Rectal smooth muscle tissue (tissue), 1 donor: ENCODE data around the gene EPB41.
"Not testable (repeated sequence)": the region's sequence is repeated elsewhere in the genome, so short reads cannot be mapped to it uniquely, and the experiment has no call there.

Source experiments
- H3K27ac ChIP-seq: one replicate; pipeline ENCODE4 v1.7.0; 2013; ENCODE audit warnings: low read depth, low read length, inconsistent platforms
- H3K27me3 ChIP-seq: one replicate; pipeline ENCODE4 v1.7.0; 2013; ENCODE audit warnings: low read length; ENCODE audit not compliant: control insufficient read depth, insufficient read depth
- H3K36me3 ChIP-seq: one replicate; pipeline ENCODE4 v1.7.0; 2013; ENCODE audit warnings: low read length; ENCODE audit not compliant: control insufficient read depth, insufficient read depth
- H3K4me1 ChIP-seq: one replicate; pipeline ENCODE4 v1.7.0; 2013; ENCODE audit warnings: low read length; ENCODE audit not compliant: control insufficient read depth, insufficient read depth
- H3K4me3 ChIP-seq: one replicate; pipeline ENCODE4 v1.7.0; 2013; ENCODE audit warnings: low read length
- H3K9ac ChIP-seq: one replicate; pipeline ENCODE4 v1.7.0; 2013; ENCODE audit warnings: low read length

Gene EPB41

DNA sequence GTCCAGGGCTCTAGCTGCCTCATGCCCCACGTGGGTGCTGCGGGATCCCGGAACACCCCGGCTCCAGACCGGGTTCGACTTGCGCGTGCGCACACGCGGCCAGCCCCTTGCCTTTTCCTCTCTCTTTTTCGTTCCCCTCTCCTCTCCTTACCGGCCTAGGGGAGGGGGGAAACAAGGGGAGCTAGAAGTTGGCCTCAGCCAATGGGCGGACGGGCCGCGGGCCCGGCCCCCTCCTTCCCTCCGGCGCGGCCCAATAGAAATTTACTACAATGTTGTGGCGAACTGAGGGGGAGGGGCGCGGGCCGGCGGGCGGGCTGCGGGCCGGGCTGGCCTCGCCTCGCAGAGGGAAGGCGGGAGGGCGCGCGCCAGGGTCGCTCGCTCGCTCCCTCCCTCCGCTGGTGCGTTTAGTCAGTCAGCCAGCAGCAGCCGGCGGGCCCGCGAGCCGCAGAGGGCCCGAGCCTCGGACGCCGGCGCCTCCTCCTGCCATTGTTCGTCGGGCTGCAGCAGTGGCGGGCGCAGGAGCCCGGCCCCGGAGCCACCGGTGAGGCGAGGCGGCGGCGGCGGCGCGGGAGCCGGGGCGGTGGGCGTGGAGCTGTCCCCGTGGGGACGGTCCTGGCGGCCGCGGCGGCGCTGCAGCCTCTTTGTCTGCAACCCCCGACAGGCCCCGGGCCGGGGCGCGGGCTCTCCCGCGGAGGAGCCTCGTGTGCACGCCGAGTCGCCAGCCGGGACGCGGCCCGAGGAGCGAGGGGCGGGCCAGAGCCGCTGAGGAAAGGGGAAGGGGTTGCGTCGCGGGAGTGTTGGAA is at the start of gene EPB41:
TSS of gene EPB41 (plus strand) at position 342 of the 803 bp plus-strand sequence. CDS start 72,869 bp downstream, outside the sequence.
- peak within 1 kb of the TSS; percentile 8 for H3K9ac ChIP-seq
- no peak within 1 kb of the TSS for H3K27ac ChIP-seq
- H3K27me3 ChIP-seq: no peaks in the 10 kb centered on the region
- H3K4me3 ChIP-seq: peak within 1 kb of the TSS; percentile 89
- no peaks in the 10 kb centered on the region for H3K36me3 ChIP-seq
- H3K4me1 ChIP-seq: no peaks in the 10 kb centered on the region

GRCh38 chr1:28864695-28865094 is 49.7 kb upstream of the EPB41 start:
- Histone ChIP-seq H3K4me3 (no peak overlapping the region), H3K27me3 (no peaks in the 10 kb centered on the region), H3K36me3 (no peaks in the 10 kb centered on the region), H3K4me1 (no peaks in the 10 kb centered on the region), H3K27ac (no peak overlapping the region), H3K9ac (no peak overlapping the region)

DNA sequence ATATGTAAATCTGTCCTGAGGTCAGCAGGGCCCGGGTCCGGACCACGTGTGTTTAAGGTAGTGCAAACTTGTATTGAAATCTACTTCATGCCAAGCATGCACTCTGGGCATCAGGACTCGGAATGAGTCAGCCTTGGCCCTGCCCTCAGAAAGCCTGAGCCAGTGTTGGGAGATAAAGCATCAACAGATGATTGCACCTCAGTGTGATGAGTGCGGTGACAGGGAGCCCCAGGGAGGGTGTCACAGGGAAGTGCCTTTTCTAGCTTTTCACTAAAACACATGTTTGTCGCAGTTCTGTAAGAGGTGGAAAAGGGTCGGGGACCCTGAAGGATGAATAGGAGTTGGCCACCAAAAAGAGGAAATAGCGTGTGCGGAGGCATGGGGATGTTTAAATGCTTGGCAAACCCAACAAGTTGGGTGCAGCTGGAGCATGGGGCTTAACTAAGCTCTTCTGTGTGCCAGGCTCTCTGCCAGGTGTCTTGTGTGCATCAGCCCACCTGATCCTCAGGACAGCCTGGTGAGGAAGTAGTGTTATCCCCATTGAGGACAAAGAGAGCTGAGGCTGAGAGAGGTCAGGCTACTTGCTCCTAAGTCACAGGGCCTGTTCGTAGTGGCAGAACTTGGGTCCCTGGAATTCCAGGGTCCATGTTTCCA is 48.2 kb upstream of the EPB41 start:
- Histone ChIP-seq H3K36me3 (no peaks in the 10 kb centered on the region), H3K27me3 (no peaks in the 10 kb centered on the region), H3K4me3 (no peak overlapping the region), H3K9ac (no peak overlapping the region), H3K27ac (no peak overlapping the region), H3K4me1 (no peaks in the 10 kb centered on the region)

DNA sequence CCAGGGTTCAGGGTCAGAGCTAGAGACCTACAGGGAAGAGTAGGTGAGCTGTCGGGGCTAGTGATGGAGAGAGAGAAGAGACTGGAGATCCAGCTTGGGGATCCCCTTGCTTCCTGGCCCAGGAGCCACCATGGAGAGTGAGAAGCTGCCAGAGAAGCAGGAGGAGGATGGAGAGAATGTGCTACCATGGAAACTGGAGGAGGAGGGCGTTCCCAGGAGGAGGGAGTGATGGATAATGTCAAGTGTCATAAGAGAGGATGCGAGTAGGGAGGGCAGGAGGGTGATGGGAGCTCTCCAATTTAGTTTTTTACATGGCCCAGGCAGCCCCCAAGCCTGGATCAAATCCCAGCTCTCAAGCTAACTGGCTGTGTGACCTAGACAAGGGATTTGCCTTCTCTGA is 46.5 kb upstream of the EPB41 start:
- Histone ChIP-seq H3K36me3 (no peaks in the 10 kb centered on the region), H3K4me3 (no peak overlapping the region), H3K9ac (no peak overlapping the region), H3K4me1 (no peaks in the 10 kb centered on the region), H3K27me3 (no peaks in the 10 kb centered on the region), H3K27ac (no peak overlapping the region)

DNA sequence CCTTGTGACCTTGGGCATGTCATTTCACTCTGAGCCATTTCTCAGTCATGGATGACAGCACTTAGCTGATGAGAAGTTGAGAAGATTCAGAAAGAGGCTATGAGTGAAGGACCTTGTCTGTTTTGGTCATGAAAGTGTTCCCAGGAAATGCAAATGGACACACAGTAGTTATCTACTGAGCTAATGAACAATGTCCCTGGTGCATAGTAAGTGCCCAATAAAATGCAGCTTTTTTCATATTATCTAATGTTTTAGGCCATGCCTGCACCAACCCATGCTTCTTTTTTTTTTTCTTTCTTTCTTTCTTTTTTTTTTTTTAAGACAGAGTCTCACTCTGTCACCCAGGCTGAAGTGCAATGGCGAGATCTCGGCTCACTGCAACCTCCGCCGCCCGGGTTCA is 44.4 kb upstream of the EPB41 start:
- H3K4me1 ChIP-seq: no peaks in the 10 kb centered on the region
- H3K4me3 ChIP-seq: no peak overlapping the region
- no peaks in the 10 kb centered on the region for H3K27me3 ChIP-seq
- no peak overlapping the region for H3K9ac ChIP-seq
- H3K36me3 ChIP-seq: no peaks in the 10 kb centered on the region
- H3K27ac ChIP-seq: no peak overlapping the region

GRCh38 chr1:28871631-28872401 is 42.6 kb upstream of the EPB41 start:
- H3K4me1 ChIP-seq: no peaks in the 10 kb centered on the region
- H3K36me3 ChIP-seq: no peaks in the 10 kb centered on the region
- H3K27ac ChIP-seq: no peak overlapping the region
- H3K9ac ChIP-seq: no peak overlapping the region
- no peak overlapping the region for H3K4me3 ChIP-seq
- no peaks in the 10 kb centered on the region for H3K27me3 ChIP-seq

DNA sequence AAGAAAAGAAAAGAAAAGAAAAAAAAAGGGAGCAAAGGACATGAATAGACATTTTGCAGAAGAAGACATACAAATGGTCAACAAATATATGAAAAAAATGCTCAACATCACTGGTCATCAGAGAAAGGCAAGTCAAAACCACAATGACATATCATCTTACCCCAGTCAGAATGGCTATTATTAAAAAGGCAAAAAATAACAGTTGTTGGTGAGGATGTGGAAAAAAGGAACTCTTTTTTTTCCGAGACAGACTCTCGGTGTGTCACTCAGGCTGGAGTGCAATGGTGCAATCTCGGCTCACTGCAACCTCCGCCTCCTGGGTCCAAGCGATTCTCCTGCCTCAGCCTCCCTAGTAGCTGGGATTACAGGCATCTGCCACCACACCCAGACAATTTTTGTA is 39.2 kb upstream of the EPB41 start:
- not testable (repeated sequence) for H3K4me1 ChIP-seq, H3K27me3 ChIP-seq, H3K9ac ChIP-seq, H3K27ac ChIP-seq, H3K36me3 ChIP-seq, H3K4me3 ChIP-seq

- Histone ChIP-seq H3K4me1 (peaks cover 2% of the 10 kb centered on the region), H3K9ac (no peak overlapping the region), H3K27me3 (no peaks in the 10 kb centered on the region), H3K27ac (no peak overlapping the region), H3K36me3 (no peaks in the 10 kb centered on the region), H3K4me3 (no peak overlapping the region)
Observed at GRCh38 chr1:28877132-28877781, 37.1 kb upstream of the EPB41 start.

DNA sequence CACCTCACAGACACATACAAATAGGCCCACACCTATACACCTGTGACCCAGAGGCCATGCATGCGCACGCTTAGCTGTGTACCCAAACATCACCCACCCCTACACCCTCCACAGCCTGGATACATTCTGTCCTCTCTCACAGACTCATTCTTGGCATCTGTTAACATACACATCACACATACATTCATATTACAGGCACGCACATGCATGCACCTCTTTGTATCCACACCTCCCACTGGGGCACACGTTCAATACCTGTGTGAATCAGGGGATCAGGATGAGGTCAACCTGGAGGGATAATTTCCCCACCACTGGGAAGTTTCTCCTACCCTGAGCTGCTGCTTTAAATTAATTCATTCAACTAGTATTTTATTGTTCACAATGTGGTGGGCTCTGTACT is 35.6 kb upstream of the EPB41 start:
- no peaks in the 10 kb centered on the region for H3K36me3 ChIP-seq
- H3K4me3 ChIP-seq: no peak overlapping the region
- H3K4me1 ChIP-seq: peaks cover 5% of the 10 kb centered on the region
- no peak overlapping the region for H3K27ac ChIP-seq
- no peaks in the 10 kb centered on the region for H3K27me3 ChIP-seq
- no peak overlapping the region for H3K9ac ChIP-seq

- no peak overlapping the region for H3K4me3 ChIP-seq
- H3K27ac ChIP-seq: no peak overlapping the region
- no peaks in the 10 kb centered on the region for H3K27me3 ChIP-seq
- no peaks in the 10 kb centered on the region for H3K36me3 ChIP-seq
- peaks cover 12% of the 10 kb centered on the region for H3K4me1 ChIP-seq
- H3K9ac ChIP-seq: no peak overlapping the region
Observed at GRCh38 chr1:28882009-28882628, 32.2 kb upstream of the EPB41 start.

DNA sequence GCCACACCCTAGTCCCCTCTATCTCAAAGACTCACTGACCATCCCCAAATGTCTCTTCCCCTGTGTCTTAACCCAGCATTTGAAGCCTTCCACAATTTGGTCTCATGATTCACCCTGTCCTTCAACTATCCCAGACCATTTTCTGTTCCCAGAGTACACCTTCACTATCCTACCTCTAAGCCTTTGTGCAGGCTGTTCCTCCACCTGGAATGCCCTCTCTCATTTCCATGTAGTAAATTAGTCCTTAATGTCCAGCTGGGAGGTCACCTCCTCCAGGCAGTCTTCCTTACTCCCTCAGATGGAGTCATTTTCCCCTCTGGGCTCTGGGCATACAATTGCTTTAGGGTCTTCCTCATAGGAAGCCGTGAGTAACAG is 31.1 kb upstream of the EPB41 start:
- Histone ChIP-seq H3K36me3 (no peaks in the 10 kb centered on the region), H3K27me3 (no peaks in the 10 kb centered on the region), H3K9ac (no peak overlapping the region), H3K4me1 (peaks cover 12% of the 10 kb centered on the region), H3K27ac (no peak overlapping the region), H3K4me3 (no peak overlapping the region)

- Histone ChIP-seq H3K36me3 (no peaks in the 10 kb centered on the region), H3K4me1 (peaks cover 12% of the 10 kb centered on the region), H3K9ac (no peak overlapping the region), H3K27ac (peak overlapping the region; percentile 56), H3K27me3 (no peaks in the 10 kb centered on the region), H3K4me3 (no peak overlapping the region)
Observed at GRCh38 chr1:28885472-28885877, 28.9 kb upstream of the EPB41 start.
